Activated T-cell treated with anti-CD3 and anti-CD28 coated beads, Interleukin-2, amount 50 U/mL, for 4 hours (primary cell): ENCODE results near the gene ZNF587B. TPM values are rescaled to one million over a fixed set of nuclear protein-coding genes. Genes with fewer than 3 reads are reported as not detected.
A peak's percentile ranks its signal among the peaks of the same experiment; 100 is the strongest.
"Not testable (repeated sequence)": the region's sequence is repeated elsewhere in the genome, so short reads cannot be mapped to it uniquely, and the experiment has no call there.

Source experiments
- ATAC-seq, 2 donors: fragments of 200-7000 bp; cut with Tn5 transposase; one replicate each; pipeline ENCODE4 v1.10.0; 2021
- DNase-seq: peaks from one replicate; pipeline ENCODE4 v3.0.0-alpha.2; 2020
- H3K27me3 Mint-ChIP-seq: one replicate; pipeline ENCODE4 v1.8.0; 2021; ENCODE audit warnings: low read depth, mixed read lengths
- H3K36me3 Mint-ChIP-seq: one replicate; pipeline ENCODE4 v1.8.0; 2022; ENCODE audit warnings: mixed read lengths; ENCODE audit not compliant: insufficient read depth
- H3K4me1 Mint-ChIP-seq: one replicate; pipeline ENCODE4 v1.8.0; 2021; ENCODE audit warnings: low read depth, mixed read lengths
- H3K4me3 Mint-ChIP-seq: one replicate; pipeline ENCODE4 v1.8.0; 2021; ENCODE audit warnings: mild to moderate bottlenecking, moderate library complexity, mixed read lengths
- H3K9me3 Mint-ChIP-seq: one replicate; pipeline ENCODE4 v1.8.0; 2021; ENCODE audit warnings: mixed read lengths
- total RNA-seq, 3 donors: library from RNA; stranded (reverse); gene quantifications; one replicate each; pipeline ENCODE4 v1.2.1, GENCODE V29; 2021

Gene ZNF587B
- total RNA-seq, 3 donors from 2014 or later, result 22.6 to 29.1 (median 27.9) TPM

GRCh38 chr19:57836991-57837390 lies 6.9 kb downstream of the ZNF587B start:
- H3K36me3 Mint-ChIP-seq, result peaks cover 28% of the 10 kb centered on the region
- ATAC-seq, H3K27me3 Mint-ChIP-seq, H3K4me1 Mint-ChIP-seq, H3K9me3 Mint-ChIP-seq, DNase-seq, H3K4me3 Mint-ChIP-seq: not testable (repeated sequence)

DNA sequence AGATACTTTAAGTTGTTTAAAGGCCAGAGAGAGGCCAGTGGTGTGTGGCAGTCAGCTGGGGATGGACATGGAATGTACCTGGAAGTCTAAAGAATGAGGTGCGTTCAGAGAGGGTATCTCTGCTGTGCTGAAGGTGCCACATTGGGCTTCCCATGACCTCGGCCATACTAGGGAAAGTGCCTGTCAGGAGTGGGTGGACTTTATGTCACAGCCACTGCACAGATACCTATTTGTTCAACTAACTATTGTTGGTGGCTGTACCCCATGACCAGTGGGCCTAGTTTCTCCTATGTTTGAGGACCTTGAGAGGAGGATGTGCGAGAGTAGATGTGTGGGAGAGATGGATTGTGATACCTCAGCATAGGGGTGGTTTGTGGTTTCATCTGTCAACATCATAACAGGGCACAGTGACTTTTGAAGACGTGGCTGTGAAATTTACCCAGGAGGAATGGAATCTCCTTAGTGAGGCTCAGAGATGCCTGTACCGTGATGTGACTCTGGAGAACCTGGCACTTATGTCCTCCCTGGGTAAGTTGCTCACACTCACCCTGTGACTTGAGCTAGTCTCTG lies 8.6 kb downstream of the ZNF587B start:
- H3K4me3 Mint-ChIP-seq, H3K27me3 Mint-ChIP-seq, DNase-seq, H3K4me1 Mint-ChIP-seq, H3K9me3 Mint-ChIP-seq: not testable (repeated sequence)
- ATAC-seq, result peak; percentile 71 to 80
- peaks cover 34% of the 10 kb centered on the region for H3K36me3 Mint-ChIP-seq

- Mint-ChIP-seq H3K9me3 (no peaks in the 10 kb centered on the region), H3K4me1 (peaks cover 7% of the 10 kb centered on the region), H3K27me3 (no peaks in the 10 kb centered on the region), H3K4me3 (no peak overlapping the region), H3K36me3 (peaks cover 44% of the 10 kb centered on the region)
- ATAC-seq (no peak), DNase-seq (no peak)
Measured at GRCh38 chr19:57841122-57841763, 11.1 kb downstream of the ZNF587B start.

DNA sequence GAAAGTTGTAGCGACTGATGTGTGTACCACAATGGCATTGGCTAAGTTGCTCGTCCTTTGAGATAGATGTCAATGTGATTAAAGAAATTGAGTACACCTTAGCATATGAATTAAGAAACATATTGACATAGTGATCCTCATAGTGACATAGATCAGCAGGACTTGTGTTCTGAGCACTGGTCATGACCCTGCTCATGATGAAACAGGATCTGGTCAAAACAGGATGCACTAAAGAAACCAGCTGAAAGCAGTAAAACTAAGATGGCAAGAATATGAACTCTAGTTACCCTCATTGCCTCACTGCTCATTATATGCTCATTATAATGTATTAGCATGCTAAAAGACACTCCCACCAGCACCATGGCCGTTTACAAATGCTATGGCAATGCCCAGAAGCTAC lies 17.1 kb downstream of the ZNF587B start:
- Mint-ChIP-seq H3K36me3 (peaks cover 28% of the 10 kb centered on the region), H3K4me1 (peaks cover 22% of the 10 kb centered on the region)
- not testable (repeated sequence) for H3K4me3 Mint-ChIP-seq, DNase-seq, ATAC-seq, H3K27me3 Mint-ChIP-seq, H3K9me3 Mint-ChIP-seq

DNA sequence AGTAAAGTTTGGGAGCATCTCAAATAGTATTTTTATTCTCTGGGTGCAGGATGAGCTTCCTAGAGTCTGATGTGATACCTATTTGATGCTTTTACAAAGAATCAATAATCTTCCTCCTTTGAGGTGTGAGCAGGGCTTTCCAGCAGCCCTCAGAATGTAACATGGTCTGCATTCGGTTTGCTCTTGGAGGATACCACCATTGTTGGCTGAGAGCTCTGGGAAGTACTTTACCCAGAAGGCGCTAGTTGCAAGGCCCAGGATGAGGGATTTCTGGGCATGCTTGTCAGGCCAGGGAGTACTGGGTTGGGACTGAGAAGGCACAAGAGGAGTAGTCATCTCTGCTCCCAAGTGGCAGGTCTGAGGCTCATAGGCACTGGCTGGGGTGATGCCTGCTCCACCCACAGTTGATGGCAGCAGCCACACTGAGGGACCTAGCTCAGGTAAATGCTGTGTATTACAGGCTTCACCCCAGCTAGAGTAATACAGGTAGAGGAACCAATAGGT lies 19.1 kb downstream of the ZNF587B start:
- Mint-ChIP-seq H3K36me3 (peaks cover 34% of the 10 kb centered on the region), H3K4me1 (peaks cover 21% of the 10 kb centered on the region), H3K4me3 (peak overlapping the region; percentile 93)
- not testable (repeated sequence) for H3K27me3 Mint-ChIP-seq, H3K9me3 Mint-ChIP-seq, DNase-seq
- peak; percentile 10 to 12 for ATAC-seq

- peak within 1 kb of the TSS; percentile 93 for H3K4me3 Mint-ChIP-seq
- not testable (repeated sequence) for H3K9me3 Mint-ChIP-seq, H3K27me3 Mint-ChIP-seq
- peaks cover 21% of the 10 kb centered on the region for H3K4me1 Mint-ChIP-seq
- DNase-seq, result peak; percentile 66
- peak; percentile 99 to 100 for ATAC-seq
- peaks cover 33% of the 10 kb centered on the region for H3K36me3 Mint-ChIP-seq
Measured at GRCh38 chr19:57849666-57850473, 19.8 kb downstream of the ZNF587B start, which contains the start of gene ZNF587. Gene ZNF587 (plus strand): TSS chr19:57849859. CDS start chr19:57850039, 180 bp downstream.

- ATAC-seq (no peak), DNase-seq (no peak)
- peaks cover 21% of the 10 kb centered on the region for H3K4me1 Mint-ChIP-seq
- H3K36me3 Mint-ChIP-seq, result peaks cover 34% of the 10 kb centered on the region
- H3K27me3 Mint-ChIP-seq, result no peaks in the 10 kb centered on the region
- peak overlapping the region; percentile 93 for H3K4me3 Mint-ChIP-seq
- no peaks in the 10 kb centered on the region for H3K9me3 Mint-ChIP-seq
Measured at GRCh38 chr19:57850553-57851017, 20.5 kb downstream of the ZNF587B start.

DNA sequence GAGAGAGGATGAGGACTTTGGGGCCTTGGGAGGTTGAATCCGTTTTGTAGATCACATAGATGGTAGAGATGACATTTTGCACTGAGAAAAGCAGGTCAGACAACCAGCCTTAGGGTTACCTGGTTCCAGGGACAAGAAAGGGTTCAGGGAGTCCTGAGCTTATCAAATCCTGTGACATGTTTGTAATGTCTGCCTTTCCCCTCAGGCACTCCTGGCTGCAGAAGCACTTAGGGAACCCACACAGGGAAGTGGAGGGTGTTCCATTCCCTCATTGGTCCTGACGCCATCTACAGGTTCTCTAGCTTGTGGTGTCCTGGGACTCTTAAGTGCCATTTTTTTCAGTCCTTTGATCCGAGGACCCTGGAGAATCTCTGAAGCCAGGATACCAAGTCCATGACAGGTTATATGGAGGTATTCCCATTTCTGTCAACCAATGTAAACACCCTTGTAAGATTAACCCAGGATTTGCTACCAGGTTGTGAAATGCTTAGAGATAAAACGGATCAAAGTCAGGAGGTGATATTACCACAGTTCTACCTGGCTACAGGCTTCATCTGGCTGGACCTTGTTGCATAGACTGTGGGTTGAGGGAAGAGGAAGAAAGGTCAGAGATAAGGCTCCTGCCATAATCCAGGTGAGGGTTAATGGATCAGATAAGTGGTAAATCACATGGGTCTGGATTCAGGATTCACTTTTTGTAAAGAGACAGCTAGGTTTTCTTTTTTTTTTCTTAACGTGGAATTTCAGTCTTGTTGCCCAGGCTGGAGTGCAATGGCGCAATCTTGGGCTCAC lies 21.9 kb downstream of the ZNF587B start:
- Mint-ChIP-seq H3K4me1 (peaks cover 21% of the 10 kb centered on the region), H3K36me3 (peaks cover 44% of the 10 kb centered on the region)
- not testable (repeated sequence) for DNase-seq, H3K4me3 Mint-ChIP-seq, ATAC-seq, H3K27me3 Mint-ChIP-seq, H3K9me3 Mint-ChIP-seq

- not testable (repeated sequence) for ATAC-seq, DNase-seq, H3K27me3 Mint-ChIP-seq, H3K4me3 Mint-ChIP-seq, H3K9me3 Mint-ChIP-seq
- Mint-ChIP-seq H3K4me1 (peaks cover 21% of the 10 kb centered on the region), H3K36me3 (peaks cover 58% of the 10 kb centered on the region)
Measured at GRCh38 chr19:57854117-57854516, 24.0 kb downstream of the ZNF587B start.

GRCh38 chr19:57862351-57862750 lies 32.3 kb downstream of the ZNF587B start:
- not testable (repeated sequence) for H3K27me3 Mint-ChIP-seq, DNase-seq, H3K4me1 Mint-ChIP-seq, ATAC-seq, H3K4me3 Mint-ChIP-seq
- peaks cover 81% of the 10 kb centered on the region for H3K36me3 Mint-ChIP-seq
- peaks cover 20% of the 10 kb centered on the region for H3K9me3 Mint-ChIP-seq

DNA sequence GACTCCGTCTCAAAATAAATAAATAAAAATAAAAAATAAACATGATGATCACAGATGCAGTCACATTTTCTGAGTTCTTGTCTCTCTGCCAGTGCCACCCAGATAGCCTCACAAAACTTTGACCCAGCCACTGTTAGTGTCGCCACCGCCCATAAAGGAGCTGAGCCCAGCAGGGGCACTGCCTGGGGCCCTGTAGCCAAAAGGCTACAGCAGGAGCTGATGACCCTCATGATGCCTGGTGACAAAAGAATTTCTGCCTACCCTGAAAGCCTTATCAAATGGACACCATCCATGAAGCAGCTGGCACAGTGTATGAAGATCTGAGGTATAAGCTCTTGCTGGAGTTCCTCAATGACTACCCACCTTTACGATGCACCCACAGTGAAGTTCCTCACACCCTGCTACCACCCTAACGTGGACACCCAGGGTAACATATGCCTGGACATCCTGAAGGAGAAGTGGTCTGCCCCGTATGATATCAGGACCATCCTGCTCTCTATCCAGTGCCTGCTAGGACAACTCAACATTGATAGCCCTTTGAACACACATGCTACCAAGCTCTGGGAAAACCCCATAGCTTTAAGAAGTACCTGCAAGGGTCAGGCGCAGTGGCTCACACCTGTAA lies 37.9 kb downstream of the ZNF587B start:
- Mint-ChIP-seq H3K4me3 (no peak overlapping the region), H3K9me3 (peaks cover 14% of the 10 kb centered on the region), H3K27me3 (no peaks in the 10 kb centered on the region), H3K36me3 (peaks cover 54% of the 10 kb centered on the region), H3K4me1 (no peaks in the 10 kb centered on the region)
- DNase-seq, result no peak
- ATAC-seq, result no peak

- H3K27me3 Mint-ChIP-seq, H3K4me1 Mint-ChIP-seq, ATAC-seq, DNase-seq, H3K4me3 Mint-ChIP-seq: not testable (repeated sequence)
- Mint-ChIP-seq H3K36me3 (peaks cover 55% of the 10 kb centered on the region), H3K9me3 (peaks cover 20% of the 10 kb centered on the region)
Measured at GRCh38 chr19:57869655-57870054, 39.6 kb downstream of the ZNF587B start.

DNA sequence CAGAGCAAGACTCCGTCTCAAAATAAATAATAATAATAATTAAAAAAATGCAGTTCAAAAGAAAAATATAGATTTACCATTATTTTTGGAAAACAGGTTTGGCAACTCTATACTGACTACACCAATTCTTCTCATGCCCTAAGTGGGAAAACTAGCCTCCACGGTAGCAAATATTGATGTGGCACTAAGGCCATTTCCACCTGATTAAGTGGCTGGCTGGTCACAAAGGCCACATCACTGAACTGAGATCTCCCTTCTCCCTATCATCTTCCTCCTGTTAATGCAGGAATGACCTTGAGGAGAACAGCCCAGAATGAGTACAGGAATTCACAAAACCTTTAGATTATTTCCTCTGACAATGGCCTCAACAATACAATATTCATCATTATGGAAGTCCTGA lies 40.1 kb downstream of the ZNF587B start:
- DNase-seq (no peak), ATAC-seq (no peak)
- Mint-ChIP-seq H3K4me1 (no peaks in the 10 kb centered on the region), H3K36me3 (peaks cover 53% of the 10 kb centered on the region), H3K4me3 (no peak overlapping the region), H3K27me3 (no peaks in the 10 kb centered on the region), H3K9me3 (peaks cover 20% of the 10 kb centered on the region)
